Trophoblast cell (in vitro differentiated cells and primary cell): ENCODE data around the gene DKK2.
A peak's percentile ranks its signal among the peaks of the same experiment; 100 is the strongest.

ENCODE experiments used
- DNase-seq, 2 donors: peaks; one replicate each; pipeline ENCODE4 v3.0.0-alpha.2; 2016
- H2AFZ ChIP-seq: 2 replicates; pipeline ENCODE4 v1.6.1; 2013; ENCODE audit warnings: low read length, moderate library complexity, mild to moderate bottlenecking; ENCODE audit not compliant: insufficient read depth, poor library complexity
- H2AK5ac ChIP-seq: 2 replicates; pipeline ENCODE4 v1.6.1; 2013; ENCODE audit warnings: mild to moderate bottlenecking, low read length
- H2BK120ac ChIP-seq: 2 replicates; pipeline ENCODE4 v1.6.1; 2013; ENCODE audit warnings: low read length, mild to moderate bottlenecking, moderate library complexity; ENCODE audit not compliant: insufficient read depth, poor library complexity
- H2BK12ac ChIP-seq: 2 replicates; pipeline ENCODE4 v1.6.1; 2013; ENCODE audit warnings: mild to moderate bottlenecking, low read length, moderate library complexity
- H2BK5ac ChIP-seq: 2 replicates; pipeline ENCODE4 v1.6.1; 2013; ENCODE audit warnings: low read length, low read depth, moderate library complexity, mild to moderate bottlenecking; ENCODE audit not compliant: poor library complexity
- H3K14ac ChIP-seq: 2 replicates; pipeline ENCODE4 v1.6.1; 2013; ENCODE audit warnings: mild to moderate bottlenecking, low read length
- H3K18ac ChIP-seq: 2 replicates; pipeline ENCODE4 v1.6.1; 2013; ENCODE audit warnings: mild to moderate bottlenecking, low read length
- H3K23ac ChIP-seq: 2 replicates; pipeline ENCODE4 v1.6.1; 2013; ENCODE audit warnings: low read length
- H3K27ac ChIP-seq: 2 replicates; pipeline ENCODE4 v1.5.1; 2013; ENCODE audit warnings: low read depth, mild to moderate bottlenecking, inconsistent platforms, low read length, moderate library complexity
- H3K27me3 ChIP-seq: 2 replicates; pipeline ENCODE4 v1.6.1; 2013; ENCODE audit warnings: inconsistent platforms, mild to moderate bottlenecking, low read length, moderate library complexity; ENCODE audit not compliant: insufficient read depth
- H3K36me3 ChIP-seq, 2 experiments: 1 replicate in 1 of 2; 2 replicates in 1 of 2; pipeline ENCODE4 v1.6.1; 2013; ENCODE audit warnings: low read length in 2 of 2, mild to moderate bottlenecking in 2 of 2, moderate library complexity in 1 of 2; ENCODE audit not compliant: insufficient read depth in 2 of 2, control insufficient read depth in 1 of 2
- H3K4ac ChIP-seq: 2 replicates; pipeline ENCODE4 v1.6.1; 2013; ENCODE audit warnings: low read depth, mild to moderate bottlenecking, low read length, moderate library complexity
- H3K4me1 ChIP-seq, 2 experiments: 1 replicate in 1 of 2; 2 replicates in 1 of 2; pipeline ENCODE4 v1.6.1; 2013; ENCODE audit warnings: low read length in 2 of 2, mild to moderate bottlenecking in 2 of 2, moderate library complexity in 1 of 2; ENCODE audit not compliant: insufficient read depth in 2 of 2, control insufficient read depth in 1 of 2
- H3K4me2 ChIP-seq: 2 replicates; pipeline ENCODE4 v1.6.1; 2013; ENCODE audit warnings: inconsistent platforms, mild to moderate bottlenecking, low read length, moderate library complexity
- H3K4me3 ChIP-seq: 2 replicates; pipeline ENCODE4 v1.5.1; 2013; ENCODE audit warnings: mild to moderate bottlenecking, low read depth, low read length, inconsistent platforms
- H3K79me1 ChIP-seq: one replicate; pipeline ENCODE4 v1.6.1; 2013; ENCODE audit warnings: low read length
- H3K79me2 ChIP-seq: 2 replicates; pipeline ENCODE4 v1.6.1; 2013; ENCODE audit warnings: low read length, mild to moderate bottlenecking; ENCODE audit not compliant: control insufficient read depth, insufficient read depth, poor library complexity
- H3K9ac ChIP-seq: 2 replicates; pipeline ENCODE4 v1.6.1; 2013; ENCODE audit warnings: mild to moderate bottlenecking, low read length
- H3K9me3 ChIP-seq: 2 replicates; pipeline ENCODE4 v1.6.1; 2013; ENCODE audit warnings: low read depth, mild to moderate bottlenecking, control low read depth, inconsistent platforms, low read length; ENCODE audit not compliant: insufficient read depth
- H4K12ac ChIP-seq: 2 replicates; pipeline ENCODE4 v1.6.1; 2013; ENCODE audit warnings: low read depth, mild to moderate bottlenecking, low read length, moderate library complexity
- H4K8ac ChIP-seq: 2 replicates; pipeline ENCODE4 v1.6.1; 2013; ENCODE audit warnings: low read depth, mild to moderate bottlenecking, low read length, moderate library complexity
- H4K91ac ChIP-seq: one replicate; pipeline ENCODE4 v1.6.1; 2013; ENCODE audit warnings: low read depth, mild to moderate bottlenecking, low read length, moderate library complexity
- WGBS: extraction: QIAGEN DNeasy Blood & Tissue Kit; methylation state at CpG from one replicate; pipeline ENCODE4 v1.1.7; 2013; ENCODE audit warnings: missing lambda C conversion rate; ENCODE audit not compliant: insufficient read length, insufficient coverage; ENCODE audit errors: extremely low coverage; 5-methylcytosine and 5-hydroxymethylcytosine counted together

DKK2 gene

DNA sequence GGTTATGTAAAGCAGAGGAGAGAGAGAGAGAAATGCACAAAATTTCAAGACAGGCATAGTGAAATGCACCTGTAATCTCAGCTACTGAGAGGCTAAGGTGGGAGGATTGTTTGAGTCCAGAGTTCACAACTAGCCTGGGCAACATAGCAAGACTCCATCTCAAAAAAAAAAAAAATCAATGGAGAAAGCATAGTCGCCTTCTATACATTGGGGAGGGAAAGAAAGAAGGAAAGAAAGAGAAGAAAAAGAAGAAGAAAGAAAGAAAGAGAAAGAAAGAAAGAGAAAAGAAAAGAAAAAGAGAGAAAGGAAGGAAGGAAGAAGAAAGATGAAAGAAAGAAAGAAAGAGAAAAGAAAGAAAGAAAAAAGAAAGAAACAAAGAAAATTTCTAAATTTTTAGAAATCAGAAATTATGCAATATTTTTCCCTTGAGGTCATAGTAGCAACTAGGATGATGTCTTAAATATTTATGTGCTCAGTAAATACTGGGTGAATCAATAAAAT lies 53.4 kb downstream of the DKK2 start:
- Histone ChIP-seq H3K23ac (no peak overlapping the region), H3K18ac (no peak overlapping the region), H3K4me3 (no peak overlapping the region), H2BK120ac (no peak overlapping the region), H3K14ac (no peak overlapping the region), H2AK5ac (no peak overlapping the region), H3K9me3 (no peaks in the 10 kb centered on the region), H3K4ac (no peak overlapping the region), H3K79me1 (no peaks in the 10 kb centered on the region), H4K12ac (no peak overlapping the region), H3K27ac (no peak overlapping the region), H3K9ac (no peak overlapping the region), H3K27me3 (no peaks in the 10 kb centered on the region), H3K4me1 (peaks cover 0 to 2% of the 10 kb centered on the region in 2 experiments), H2BK12ac (no peak overlapping the region), H2AFZ (no peak overlapping the region), H4K8ac (no peak overlapping the region), H3K36me3 (no peaks in the 10 kb centered on the region), H4K91ac (no peak overlapping the region), H2BK5ac (no peak overlapping the region), H3K4me2 (no peak overlapping the region), H3K79me2 (no peaks in the 10 kb centered on the region)
- WGBS = no CpG with 5 or more reads among the region's 1 CpG
- no peak for DNase-seq

DNA sequence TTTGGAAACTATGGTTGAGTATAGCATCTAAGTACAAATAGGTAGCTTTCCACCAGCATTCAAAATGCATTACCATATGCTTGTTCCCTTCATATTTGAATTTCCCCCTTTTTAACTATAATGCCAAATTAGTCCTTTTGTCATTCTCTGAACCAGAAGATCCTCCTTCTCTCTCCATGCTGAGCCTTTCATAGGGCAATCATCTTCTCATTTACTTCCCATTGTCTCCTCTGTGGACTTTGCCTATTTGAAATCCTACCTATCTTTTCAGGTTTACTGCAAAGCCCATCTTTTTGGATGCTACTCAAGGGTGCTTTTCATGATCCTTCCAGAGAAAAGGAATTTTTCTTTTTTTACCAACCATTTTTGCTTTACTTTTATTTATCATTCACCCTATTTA lies 54.7 kb downstream of the DKK2 start:
- H3K79me2 ChIP-seq = no peaks in the 10 kb centered on the region
- no peak overlapping the region for H3K27ac ChIP-seq
- H3K4ac ChIP-seq = no peak overlapping the region
- no peaks in the 10 kb centered on the region for H3K79me1 ChIP-seq
- no peak overlapping the region for H2BK120ac ChIP-seq
- no peak for DNase-seq
- H4K91ac ChIP-seq = no peak overlapping the region
- no peak overlapping the region for H2AFZ ChIP-seq
- H3K14ac ChIP-seq = no peak overlapping the region
- no peaks in the 10 kb centered on the region for H3K9me3 ChIP-seq
- no peak overlapping the region for H4K8ac ChIP-seq
- no peak overlapping the region for H2AK5ac ChIP-seq
- H3K18ac ChIP-seq = no peak overlapping the region
- H3K4me2 ChIP-seq = no peak overlapping the region
- no peak overlapping the region for H3K4me3 ChIP-seq
- H3K27me3 ChIP-seq = no peaks in the 10 kb centered on the region
- H3K23ac ChIP-seq = no peak overlapping the region
- H3K36me3 ChIP-seq = no peaks in the 10 kb centered on the region
- H3K9ac ChIP-seq = no peak overlapping the region
- H2BK5ac ChIP-seq = no peak overlapping the region
- no peak overlapping the region for H2BK12ac ChIP-seq
- H3K4me1 ChIP-seq = peaks cover 0 to 2% of the 10 kb centered on the region in 2 experiments
- no peak overlapping the region for H4K12ac ChIP-seq

DNA sequence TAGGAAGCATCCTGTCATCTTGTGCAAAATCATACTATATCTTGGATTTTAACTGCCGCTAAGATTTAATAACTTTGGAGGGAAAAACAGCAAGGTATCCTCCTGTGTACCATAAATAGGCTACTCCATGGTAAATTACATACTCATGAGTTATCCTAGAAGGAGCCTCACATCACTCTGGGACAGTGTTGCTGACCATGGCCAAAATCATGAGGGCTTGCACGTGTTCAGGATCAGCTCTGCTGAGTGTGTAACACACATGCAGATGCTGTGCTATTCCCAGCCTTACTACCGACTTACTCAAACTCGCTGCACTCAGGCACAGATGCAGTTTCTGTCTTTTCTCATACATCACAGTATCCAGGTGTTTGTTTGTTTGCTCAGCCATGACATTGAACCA lies 56.6 kb downstream of the DKK2 start:
- Histone ChIP-seq H3K4me3 (no peak overlapping the region), H3K79me2 (no peaks in the 10 kb centered on the region), H3K4ac (no peak overlapping the region), H3K9me3 (no peaks in the 10 kb centered on the region), H4K91ac (no peak overlapping the region), H3K36me3 (no peaks in the 10 kb centered on the region), H3K4me2 (no peak overlapping the region), H2BK120ac (no peak overlapping the region), H3K23ac (peak overlapping the region; percentile 27), H3K27me3 (no peaks in the 10 kb centered on the region), H4K12ac (no peak overlapping the region), H2BK12ac (no peak overlapping the region), H3K14ac (no peak overlapping the region), H4K8ac (no peak overlapping the region), H3K18ac (no peak overlapping the region), H3K27ac (no peak overlapping the region), H2BK5ac (no peak overlapping the region), H2AFZ (no peak overlapping the region), H2AK5ac (no peak overlapping the region), H3K4me1 (peaks cover 0 to 2% of the 10 kb centered on the region in 2 experiments), H3K9ac (no peak overlapping the region), H3K79me1 (no peaks in the 10 kb centered on the region)
- WGBS = no CpG with 5 or more reads among the region's 4 CpGs
- DNase-seq = no peak

DNA sequence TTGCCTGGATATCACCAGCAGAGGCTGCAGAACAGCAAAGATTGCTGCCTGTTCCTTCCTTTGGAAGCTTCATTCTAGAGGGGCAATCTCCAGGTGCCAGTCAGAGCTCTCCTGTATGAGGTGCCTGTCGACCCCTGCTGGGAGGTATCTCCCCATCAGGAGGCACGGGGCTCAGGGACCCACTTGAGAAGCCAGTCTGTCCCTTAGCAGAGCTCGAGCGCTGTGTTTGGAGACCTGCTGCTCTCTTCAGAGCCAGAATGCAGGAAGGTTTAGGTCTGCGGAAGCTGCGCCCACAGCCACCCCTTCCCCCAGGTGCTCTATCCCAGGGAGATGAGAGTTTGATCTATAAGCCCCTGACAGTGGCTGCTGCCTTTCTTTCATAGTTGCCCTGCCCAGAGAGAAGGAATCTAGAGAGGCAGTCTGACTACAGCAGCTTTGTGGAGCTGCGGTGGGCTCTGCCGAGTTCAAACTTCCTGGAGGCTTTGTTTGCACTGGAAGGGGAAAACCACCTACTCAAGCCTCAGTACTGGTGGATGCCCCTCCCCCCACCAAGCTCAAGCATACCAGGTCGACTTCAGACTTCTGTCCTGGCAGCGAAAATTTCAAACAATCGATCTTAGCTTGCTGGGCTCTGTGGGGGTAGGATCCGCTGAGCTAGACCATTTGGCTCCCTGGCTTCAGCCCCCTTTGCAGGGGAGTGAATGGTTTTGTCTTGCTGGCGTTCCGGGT lies 57.9 kb downstream of the DKK2 start:
- Histone ChIP-seq H3K9me3 (no peaks in the 10 kb centered on the region), H3K14ac (no peak overlapping the region), H3K4me2 (no peak overlapping the region), H2AK5ac (no peak overlapping the region), H2AFZ (no peak overlapping the region), H3K79me2 (no peaks in the 10 kb centered on the region), H3K4ac (no peak overlapping the region), H4K8ac (no peak overlapping the region), H3K9ac (no peak overlapping the region), H2BK120ac (no peak overlapping the region), H3K18ac (no peak overlapping the region), H4K91ac (no peak overlapping the region), H3K4me1 (peaks cover 0 to 2% of the 10 kb centered on the region in 2 experiments), H3K36me3 (no peaks in the 10 kb centered on the region), H3K4me3 (no peak overlapping the region), H2BK12ac (no peak overlapping the region), H4K12ac (no peak overlapping the region), H3K23ac (no peak overlapping the region), H3K27ac (no peak overlapping the region), H2BK5ac (no peak overlapping the region), H3K27me3 (no peaks in the 10 kb centered on the region), H3K79me1 (no peaks in the 10 kb centered on the region)
- no peak for DNase-seq
- no CpG with 5 or more reads among the region's 14 CpGs for WGBS
